K562 (cell line): ENCODE results near the gene CSN1S1. TPM values are rescaled to one million over a fixed set of nuclear protein-coding genes. Genes with fewer than 3 reads are reported as not detected.

Experiments used
- ATAC-seq: fragments of 200-7000 bp; cut with Tn5 transposase; 3 replicates; pipeline ENCODE4 v1.9.1; 2020; ENCODE audit warnings: moderate library complexity
- BruUV-seq: library from RNA; stranded (reverse); fragments of 400-500 nt; replicated peaks from 2 replicates; lab custom pipeline; 2021; lab: Mats Ljungman, UMichigan
- CTCF ChIA-PET: fragments of 300-600 bp; formaldehyde crosslinking; extraction: SDS; loops from one replicate; lab custom pipeline; 2021; ENCODE audit warnings: low intra/inter-chr PET ratio; lab: Yijun Ruan, JAX
- POLR2A ChIA-PET: fragments of 300-600, 350-650 bp; sonication (Branson Sonifier 250); formaldehyde crosslinking; extraction: SDS; loops from one replicate; lab custom pipeline; 2021; ENCODE audit warnings: antibody characterized with exemption, inconsistent platforms; lab: Yijun Ruan, JAX
- DNase-seq, 4 experiments: peaks; one replicate each; pipeline versions ENCODE4 v3.0.0 to v3.0.0-alpha.2; 2011 to 2018; ENCODE audit warnings: low spot score in 3 of 4, mixed read lengths in 3 of 4; ENCODE audit errors: extremely low read depth in 1 of 4
- FAIRE-seq: peaks from 2 replicates; lab custom pipeline; 2011; peaks lifted over from hg19 to GRCh38; lab: Jason Lieb, UNC
- H2AFZ ChIP-seq: 2 replicates; pipeline ENCODE4 v1.6.0; 2011; ENCODE audit warnings: low read depth, low read length, control low read depth, inconsistent platforms
- H3K27ac ChIP-seq: fragments of 200-600 bp; 3 replicates; pipeline ENCODE4 v1.8.0; 2011; ENCODE audit warnings: low read depth, mild to moderate bottlenecking, control low read depth, inconsistent platforms, low read length, moderate library complexity, mixed read lengths; ENCODE audit errors: extremely low read depth
- H3K27me3 ChIP-seq, 2 experiments: fragments of 300-600 bp in 1 of 2; 2 replicates in 1 of 2; 3 replicates in 1 of 2; pipeline versions ENCODE4 v1.6.0 to v1.8.0; 2011; ENCODE audit warnings: inconsistent platforms in 2 of 2, low read length in 2 of 2, mild to moderate bottlenecking in 1 of 2, mixed read lengths in 1 of 2, moderate library complexity in 1 of 2; ENCODE audit not compliant: control insufficient read depth in 2 of 2, insufficient read depth in 2 of 2
- H3K36me3 ChIP-seq: fragments of 300-600 bp; 3 replicates; pipeline ENCODE4 v1.8.0; 2011; ENCODE audit warnings: mild to moderate bottlenecking, low read length, inconsistent platforms; ENCODE audit not compliant: control insufficient read depth, insufficient read depth
- H3K4me1 ChIP-seq, 2 experiments: fragments of 200-600 bp in 1 of 2; replicated peaks in 1 of 2; 2 replicates in 1 of 2; 3 replicates in 1 of 2; pipeline versions ENCODE4 v1.5.1 to v1.8.0; 2011; ENCODE audit warnings: inconsistent platforms in 2 of 2, low read length in 2 of 2, mild to moderate bottlenecking in 1 of 2, mixed read lengths in 1 of 2, moderate library complexity in 1 of 2; ENCODE audit not compliant: control insufficient read depth in 2 of 2, insufficient read depth in 2 of 2
- H3K4me2 ChIP-seq: 2 replicates; pipeline ENCODE4 v1.6.1; 2011; ENCODE audit warnings: low read length, control low read depth, inconsistent platforms, mixed read lengths; ENCODE audit not compliant: insufficient read depth
- H3K4me3 ChIP-seq: fragments of 200-600 bp; sonication (generic), shearing (Covaris generic); 2 replicates; pipeline ENCODE4 v1.5.1; 2016; ENCODE audit warnings: control low read depth, inconsistent platforms
- H3K79me2 ChIP-seq: fragments of 200-600 bp; 3 replicates; pipeline ENCODE4 v1.8.0; 2011; ENCODE audit warnings: low read length, inconsistent platforms; ENCODE audit not compliant: control insufficient read depth, insufficient read depth
- H3K9ac ChIP-seq, 2 experiments: 2 replicates each; pipeline versions ENCODE4 v1.6.0 to v1.6.1; 2011; ENCODE audit warnings: low read depth in 2 of 2, low read length in 2 of 2, control low read depth in 1 of 2, inconsistent platforms in 1 of 2, mild to moderate bottlenecking in 1 of 2, mixed read lengths in 1 of 2; ENCODE audit not compliant: insufficient read depth in 1 of 2
- H3K9me1 ChIP-seq: one replicate; pipeline ENCODE4 v1.6.0; 2011; ENCODE audit warnings: inconsistent platforms, mild to moderate bottlenecking, low read length, moderate library complexity; ENCODE audit not compliant: control insufficient read depth, insufficient read depth
- H3K9me3 ChIP-seq: replicated peaks from 2 replicates; pipeline ENCODE4 v1.5.1; 2011; ENCODE audit warnings: low read depth, low read length, inconsistent platforms; ENCODE audit not compliant: control insufficient read depth, insufficient read depth
- H4K20me1 ChIP-seq: replicated peaks from 2 replicates; pipeline ENCODE4 v1.6.1; 2011; ENCODE audit warnings: low read length, inconsistent platforms, mixed read lengths; ENCODE audit not compliant: control insufficient read depth, insufficient read depth
- CBX2 ChIP-seq: fragments of 200-600 bp; sonication (generic); IDR thresholded peaks from one replicate; pipeline ENCODE4 v1.6.1; 2012; ENCODE audit warnings: mild to moderate bottlenecking, low read length, inconsistent platforms; ENCODE audit not compliant: insufficient read depth, poor library complexity, severe bottlenecking
- CBX3 ChIP-seq, 2 experiments: IDR thresholded peaks; 1 replicate in 1 of 2; 2 replicates in 1 of 2; pipeline ENCODE4 v1.6.1; 2012; ENCODE audit warnings: inconsistent platforms in 2 of 2, low read length in 2 of 2, borderline replicate concordance in 1 of 2, control low read depth in 1 of 2
- EGR1 ChIP-seq: fragments of 450-650 bp; conservative IDR thresholded peaks from 2 replicates; pipeline ENCODE4 v1.6.1; 2017; ENCODE audit warnings: mild to moderate bottlenecking
- ERF ChIP-seq: fragments of 450-650 bp; formaldehyde crosslinking; IDR thresholded peaks from 2 replicates; pipeline ENCODE4 v1.4.0; 2020; ENCODE audit warnings: mild to moderate bottlenecking, mixed read lengths
- ETV5 ChIP-seq: sonication (generic); formaldehyde crosslinking; IDR thresholded peaks from 2 replicates; pipeline ENCODE4 v1.4.0; 2020; ENCODE audit warnings: low read depth, mild to moderate bottlenecking, missing genetic modification reagents
- HNRNPK ChIP-seq: fragments of 200-400 bp; formaldehyde crosslinking; IDR thresholded peaks from one replicate; pipeline ENCODE4 v1.6.1; 2018; ENCODE audit warnings: mild to moderate bottlenecking, low read depth, low read length; ENCODE audit not compliant: poor library complexity, severe bottlenecking
- LCOR ChIP-seq: sonication (generic); formaldehyde crosslinking; IDR thresholded peaks from 2 replicates; pipeline ENCODE4 v1.8.0; 2022; ENCODE audit warnings: mild to moderate bottlenecking, missing genetic modification reagents
- NCOA4 ChIP-seq: fragments of 450-650 bp; IDR thresholded peaks from 2 replicates; pipeline ENCODE4 v1.6.1; 2018; ENCODE audit warnings: mild to moderate bottlenecking; ENCODE audit not compliant: partially characterized antibody
- SAFB ChIP-seq: fragments of 200-400 bp; formaldehyde crosslinking; IDR thresholded peaks from 2 replicates; pipeline ENCODE4 v1.6.1; 2017; ENCODE audit warnings: low read depth, low read length, borderline replicate concordance
- SP1 ChIP-seq: sonication (generic); formaldehyde crosslinking; IDR thresholded peaks from 2 replicates; pipeline ENCODE4 v1.8.1; 2022; ENCODE audit warnings: mild to moderate bottlenecking, missing genetic modification reagents
- ZBTB11 ChIP-seq, 3 experiments: fragments of 200-800 bp in 1 of 3; fragments of 250-450 bp in 1 of 3; fragments of 450-650 bp in 1 of 3; sonication (Bioruptor Pico) in 1 of 3; sonication (Bioruptor generic) in 1 of 3; formaldehyde crosslinking in 1 of 3; IDR thresholded peaks; 2 replicates each; pipeline versions ENCODE4 v1.6.1 to v1.8.0; 2016 to 2022; ENCODE audit warnings: mild to moderate bottlenecking in 2 of 3, missing genetic modification characterization in 2 of 3, missing compliant biosample characterization in 1 of 3, moderate library complexity in 1 of 3
- ZC3H11A ChIP-seq: IDR thresholded peaks from 2 replicates; pipeline ENCODE4 v1.6.1; 2012; ENCODE audit warnings: low read depth, low read length, improper control_type of control experiment
- ZNF143 ChIP-seq: sonication (generic); formaldehyde crosslinking; IDR thresholded peaks from 2 replicates; pipeline ENCODE4 v1.9.0; 2022; ENCODE audit warnings: mild to moderate bottlenecking, missing genetic modification reagents
- ZNF445 ChIP-seq: fragments of 250-450 bp; sonication (Bioruptor Pico); IDR thresholded peaks from 2 replicates; pipeline ENCODE4 v1.4.0; 2020; ENCODE audit warnings: low read depth, mild to moderate bottlenecking, moderate library complexity
- WGBS: fragments of 100-300 bp; shearing (Covaris generic); methylation state at CpG from one replicate; pipeline ENCODE4 v1.1.6; 2016; ENCODE audit warnings: low coverage, mixed read lengths; ENCODE audit not compliant: insufficient coverage; ENCODE audit errors: missing lambda C conversion rate; 5-methylcytosine and 5-hydroxymethylcytosine counted together
- in situ Hi-C: fragments of 300-500 bp; cut with MboI; formaldehyde crosslinking; loops from 4 replicates; pipeline ENCODE4 v1.15.0; 2018; ENCODE audit warnings: inconsistent platforms, mixed read lengths
- intact Hi-C: fragments of 100-400 bp; cut with micrococcal nuclease; formaldehyde crosslinking; loops from 2 replicates; pipeline ENCODE4 v1.14.2; 2022
- polyA plus RNA-seq, 8 experiments: library from polyadenylated mRNA; depleted of rRNA in 4 of 8; stranded (reverse) in 5 of 8; unstranded in 3 of 8; fragments of >200 nt; fragmentation: Nextera tagmentation in 2 of 8; fragmentation: Illumina TruSeq in 1 of 8; extraction: Ambion mirVana in 2 of 8; extraction: Trizol in 1 of 8; gene quantifications; 2 replicates each; pipeline versions ENCODE4 v1.2.1 to v1.2.3, GENCODE V29; 2011 to 2014; ENCODE audit warnings: inconsistent platforms in 1 of 8, missing spikeins in 1 of 8
- total RNA-seq, 7 experiments: library from RNA; depleted of rRNA in 6 of 7; stranded (reverse); fragments of >200 nt in 6 of 7; fragmentation: Illumina TruSeq in 2 of 7; extraction: Trizol in 2 of 7; gene quantifications; 2 replicates each; pipeline versions ENCODE4 v1.2.1 to v1.2.3, GENCODE V29; 2011 to 2021; ENCODE audit warnings: low replicate concordance in 1 of 7

The CSN1S1 gene
- total and polyA plus RNA-seq, 9 of the 15 experiments (the other 6 are each of a cell fraction or from before 2014, with no cell fraction given) = not detected

DNA sequence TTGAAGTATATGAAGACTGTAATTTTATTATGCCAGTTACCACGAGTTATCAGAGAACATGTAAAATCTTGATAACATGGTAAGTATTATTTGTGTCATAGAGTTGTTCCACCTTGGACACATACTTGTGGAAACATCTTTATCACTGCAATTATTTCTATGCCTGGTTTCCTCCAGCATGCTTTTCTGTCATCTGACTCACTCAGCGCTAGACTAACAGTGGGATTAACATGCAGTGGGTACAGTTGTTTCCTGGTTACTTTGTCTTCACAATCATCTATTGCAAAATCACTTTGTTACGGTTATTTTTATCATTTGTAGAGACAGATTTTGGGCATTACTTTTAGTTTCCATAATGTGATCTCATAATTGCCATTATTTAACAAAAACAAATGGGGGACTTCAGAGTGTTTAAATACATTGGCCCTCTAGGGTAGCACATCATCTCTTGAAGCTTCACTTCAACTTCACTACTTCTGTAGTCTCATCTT is 64.7 kb downstream of the CSN1S1 start, which contains the start of gene STATH:
Gene STATH (plus strand): TSS at position 441 of the 491 bp plus-strand sequence. CDS start 2,472 bp downstream, outside the sequence.
- POLR2A ChIA-PET = no interaction called here
- Histone ChIP-seq H3K4me1 (no peaks in the 10 kb centered on the region), H4K20me1 (no peaks in the 10 kb centered on the region), H3K9ac (no peak within 1 kb of the TSS), H3K4me2 (no peak within 1 kb of the TSS), H3K4me3 (no peak within 1 kb of the TSS), H3K27me3 (no peaks in the 10 kb centered on the region), H3K9me1 (no peaks in the 10 kb centered on the region), H2AFZ (no peak within 1 kb of the TSS), H3K9me3 (no peaks in the 10 kb centered on the region), H3K27ac (no peak within 1 kb of the TSS), H3K79me2 (no peaks in the 10 kb centered on the region), H3K36me3 (no peaks in the 10 kb centered on the region)
- in situ Hi-C loops = no loop called here
- no TSS peak for BruUV-seq
- no peak for DNase-seq
- FAIRE-seq = no peak
- intact Hi-C loops = no loop called here
- 0% methylated on average over 3 of the region's 3 CpGs for WGBS
- TF ChIP-seq SP1 (CRISPR knock-in tag) = no peak
- no peak for TF ChIP-seq ZBTB11 (CRISPR knock-in tag; IDR thresholded peaks at IDR 0.05)
- TF ChIP-seq CBX3 (IDR thresholded peaks at IDR 0.05; ENCODE audit: borderline replicate concordance in 1 of 2, low read length in 2 of 2) = no peak
- TF ChIP-seq HNRNPK = no peak
- no peak for TF ChIP-seq LCOR (CRISPR knock-in tag)
- TF ChIP-seq ZNF445 (CRISPR knock-in tag) = no peak
- no peak for TF ChIP-seq ETV5 (CRISPR knock-in tag)
- TF ChIP-seq ERF = no peak
- TF ChIP-seq NCOA4 = no peak
- no peak for TF ChIP-seq ZNF143
- no peak for TF ChIP-seq SAFB
- no peak for TF ChIP-seq EGR1
- no peak for TF ChIP-seq ZC3H11A
- no peak for TF ChIP-seq CBX2
- CTCF ChIA-PET = no interaction called here
- ATAC-seq = no peak
